HG02798 (cell line): ENCODE results near the gene EFCAB12.

Experiments used
- ATAC-seq: cut with Tn5 transposase; IDR thresholded peaks from one replicate; pipeline ENCODE4 v1.9.1; 2021; ENCODE audit warnings: mild to moderate bottlenecking; ENCODE audit not compliant: unreplicated experiment, poor library complexity

EFCAB12 gene

GRCh38 chr3:129352045-129352444 is 76.4 kb downstream of the EFCAB12 start:
- ATAC-seq, result no peak
